Gastroesophageal sphincter (tissue), 3 donors: ENCODE results near the gene NCAPD3.

Experiments used
- EP300 ChIP-seq: sonication (generic); formaldehyde crosslinking; IDR thresholded peaks from one replicate; pipeline ENCODE4 v1.6.1; 2017; ENCODE audit warnings: antibody characterized with exemption, mild to moderate bottlenecking
- POLR2A ChIP-seq, 2 donors: fragments of 450-650 bp; IDR thresholded peaks; one replicate each; pipeline ENCODE4 v1.6.1; 2017; ENCODE audit warnings: antibody characterized with exemption in 2 of 2, mild to moderate bottlenecking in 2 of 2, moderate library complexity in 1 of 2
- POLR2AphosphoS5 ChIP-seq: sonication (generic); formaldehyde crosslinking; IDR thresholded peaks from one replicate; pipeline ENCODE4 v1.6.1; 2017; ENCODE audit warnings: antibody characterized with exemption
- TF ChIP-seq, protein P1 (sequence below), 4 experiments: fragments of 200-600 bp in 2 of 4; fragments of 450-650 bp in 2 of 4; sonication (generic) in 1 of 4; IDR thresholded peaks; one replicate each; pipeline ENCODE4 v1.5.1; 2017 to 2019; ENCODE audit warnings: antibody characterized with exemption in 4 of 4, mild to moderate bottlenecking in 2 of 4, moderate library complexity in 2 of 4

DNA sequence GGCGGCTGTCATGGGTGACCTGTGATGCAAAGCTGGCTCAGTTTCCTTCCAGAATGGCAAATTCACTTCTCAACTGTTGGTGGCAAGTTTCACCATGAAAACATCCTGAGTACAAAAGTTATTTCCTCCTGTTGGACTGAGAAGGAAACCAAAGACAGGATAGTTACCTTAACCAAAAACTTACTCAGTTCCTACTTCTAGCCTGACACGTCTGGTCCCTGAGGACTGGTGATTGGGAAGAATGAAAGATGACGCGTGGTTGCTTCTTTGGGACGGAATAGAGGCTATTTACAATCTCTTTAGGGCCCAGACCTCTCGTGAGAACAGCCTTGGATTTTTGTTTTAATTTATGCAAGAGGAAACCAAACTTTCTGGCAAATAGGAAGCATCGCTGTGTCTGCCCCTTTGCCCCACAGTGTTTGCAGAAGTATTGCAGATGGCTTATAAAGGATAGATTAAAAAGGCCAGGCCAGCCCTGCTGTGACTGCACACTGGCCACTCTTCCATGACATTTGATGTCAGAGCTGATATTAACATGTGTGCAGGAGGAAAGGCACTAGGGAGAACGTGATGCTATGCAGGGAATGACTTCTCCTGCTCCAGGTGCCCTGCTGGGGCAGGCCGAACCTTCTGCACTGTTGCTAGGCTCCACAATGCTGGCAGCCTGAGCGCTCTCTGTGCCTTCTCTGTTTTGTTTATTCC, 8.3 kb upstream of the NCAPD3 start:
- TF ChIP-seq POLR2A (IDR thresholded peaks at IDR 0.05) (no peak), POLR2AphosphoS5 (no peak), EP300 (no peak)
- TF ChIP-seq, protein P1, sequence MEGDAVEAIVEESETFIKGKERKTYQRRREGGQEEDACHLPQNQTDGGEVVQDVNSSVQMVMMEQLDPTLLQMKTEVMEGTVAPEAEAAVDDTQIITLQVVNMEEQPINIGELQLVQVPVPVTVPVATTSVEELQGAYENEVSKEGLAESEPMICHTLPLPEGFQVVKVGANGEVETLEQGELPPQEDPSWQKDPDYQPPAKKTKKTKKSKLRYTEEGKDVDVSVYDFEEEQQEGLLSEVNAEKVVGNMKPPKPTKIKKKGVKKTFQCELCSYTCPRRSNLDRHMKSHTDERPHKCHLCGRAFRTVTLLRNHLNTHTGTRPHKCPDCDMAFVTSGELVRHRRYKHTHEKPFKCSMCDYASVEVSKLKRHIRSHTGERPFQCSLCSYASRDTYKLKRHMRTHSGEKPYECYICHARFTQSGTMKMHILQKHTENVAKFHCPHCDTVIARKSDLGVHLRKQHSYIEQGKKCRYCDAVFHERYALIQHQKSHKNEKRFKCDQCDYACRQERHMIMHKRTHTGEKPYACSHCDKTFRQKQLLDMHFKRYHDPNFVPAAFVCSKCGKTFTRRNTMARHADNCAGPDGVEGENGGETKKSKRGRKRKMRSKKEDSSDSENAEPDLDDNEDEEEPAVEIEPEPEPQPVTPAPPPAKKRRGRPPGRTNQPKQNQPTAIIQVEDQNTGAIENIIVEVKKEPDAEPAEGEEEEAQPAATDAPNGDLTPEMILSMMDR (IDR thresholded peaks at IDR 0.05) = no peak
